Pancreas (tissue), 10 donors: ENCODE measurements around the gene CDKL5. TPM values are rescaled to one million over a fixed set of nuclear protein-coding genes. Genes with fewer than 3 reads are reported as not detected.
"Not testable (repeated sequence)": the region's sequence is repeated elsewhere in the genome, so short reads cannot be mapped to it uniquely, and the experiment has no call there.

Experiments
- ATAC-seq, 4 donors: fragments of 200-7000 bp; cut with Tn5 transposase; one replicate each; pipeline versions ENCODE4 v1.8.0 to v1.9.1; 2020; ENCODE audit warnings: mild to moderate bottlenecking in 4 of 4, moderate library complexity in 4 of 4
- DNase-seq, 6 donors: peaks; one replicate each; pipeline ENCODE4 v3.0.0-alpha.2; 2020
- FAIRE-seq: peaks from 2 replicates; lab custom pipeline; 2012; peaks lifted over from hg19 to GRCh38; lab: Jason Lieb, UNC
- H3K27ac ChIP-seq, 4 donors: fragments of 200-600 bp; sonication (generic); 1 replicate in 3 of 4; 2 replicates in 1 of 4; pipeline versions ENCODE4 v1.5.0 to v1.8.0; 2020
- H3K27me3 ChIP-seq, 4 donors: fragments of 200-600 bp; one replicate each; pipeline ENCODE4 v1.8.0; 2021
- H3K36me3 ChIP-seq, 3 donors: fragments of 200-600 bp; sonication (generic) in 1 of 3; one replicate each; pipeline versions ENCODE4 v1.5.0 to v1.8.0; 2020 to 2021
- H3K4me1 ChIP-seq, 3 donors: fragments of 200-600 bp; one replicate each; pipeline ENCODE4 v1.8.0; 2021
- H3K4me3 ChIP-seq, 4 donors: fragments of 200-600 bp; sonication (generic) in 2 of 4; one replicate each; pipeline versions ENCODE4 v1.5.0 to v1.8.0; 2020 to 2021
- H3K9me3 ChIP-seq, 4 donors: fragments of 200-600 bp; one replicate each; pipeline ENCODE4 v1.8.0; 2021
- CTCF ChIP-seq, 4 donors: fragments of 200-600 bp; sonication (generic) in 3 of 4; IDR thresholded peaks; one replicate each; pipeline versions ENCODE4 v1.5.0 to v1.8.0; 2021; ENCODE audit warnings: antibody characterized with exemption in 4 of 4
- WGBS, 2 donors: extraction: QIAGEN DNeasy Blood & Tissue Kit; methylation state at CpG; one replicate each; pipeline ENCODE4 v1.1.7; 2013; 5-methylcytosine and 5-hydroxymethylcytosine counted together
- intact Hi-C, 3 donors: fragments of 100-400 bp; cut with DNase I; formaldehyde crosslinking; loops; one replicate each; pipeline versions ENCODE4 v1.11.1 to v1.14.2; 2022
- polyA plus RNA-seq, 2 donors: library from polyadenylated mRNA; stranded (reverse); fragments of 200-250 nt; gene quantifications; one replicate each; pipeline ENCODE4 v1.2.3, GENCODE V29; 2013
- total RNA-seq, 6 donors: library from RNA; stranded (reverse); fragmentation: NEBNext Ultra II Directional in 4 of 6; extraction: Animal tissue kit (Norgen Biotek cat#: 25700) in 4 of 6; gene quantifications; one replicate each; pipeline versions ENCODE4 v1.2.1 to v1.2.4, GENCODE V29; 2021 to 2023
- donor health status: healthy with polysubstance abuse.
- donor health status: DM: no; HTN: no; CAD: no; lungs with moderate emphysema.
- donor health status: DM: no; HTN: no; CAD: no.
- donor health status: control.
- donor health status: control.
- donor health status: Bipolar disorder and iron deficiency.
- donor health status: DM: yes; HTN: yes; CAD: no.
- donor health status: DM: no; HTN: no; CAD: no.
- donor health status: DM: no; HTN: no; CAD: no.
- donor health status: DM: yes; HTN: yes; CAD: no.

CDKL5 gene
- total and polyA plus RNA-seq, 8 donors: 0.76 to 11.5 (median 4.4) TPM

GRCh38 chrX:18422325-18422724, 3.1 kb upstream of the CDKL5 start:
- H3K9me3 ChIP-seq: no peaks in the 10 kb centered on the region
- FAIRE-seq: no peak
- WGBS, 2 donors: 73 to 81% methylated on average over 5 of the region's 5 CpGs
- no peak for TF ChIP-seq CTCF (IDR thresholded peaks at IDR 0.05)
- no peaks in the 10 kb centered on the region for H3K4me1 ChIP-seq
- intact Hi-C loops: no loop called here
- no peak overlapping the region for H3K4me3 ChIP-seq
- H3K27ac ChIP-seq: no peak overlapping the region
- no peaks in the 10 kb centered on the region for H3K27me3 ChIP-seq
- no peak for ATAC-seq
- DNase-seq: no peak
- H3K36me3 ChIP-seq: no peaks in the 10 kb centered on the region

- DNase-seq: no peak
- Histone ChIP-seq H3K27me3 (no peaks in the 10 kb centered on the region), H3K4me3 (no peak overlapping the region), H3K4me1 (no peaks in the 10 kb centered on the region), H3K27ac (no peak overlapping the region), H3K9me3 (no peaks in the 10 kb centered on the region), H3K36me3 (no peaks in the 10 kb centered on the region)
- WGBS, 2 donors: 56 to 71% methylated on average over 4 of the region's 4 CpGs
- TF ChIP-seq CTCF (IDR thresholded peaks at IDR 0.05): no peak
- FAIRE-seq: no peak
- intact Hi-C loops: no loop called here
- ATAC-seq: no peak
Observed at GRCh38 chrX:18422886-18423285, 2.5 kb upstream of the CDKL5 start.

GRCh38 chrX:18424482-18425198, 768 bp upstream of the CDKL5 start:
- FAIRE-seq (no peak), ATAC-seq (peak; percentile 17 to 47 (median 26)), DNase-seq (peak; percentile 4 to 57 (median 26))
- Histone ChIP-seq H3K9me3 (no peaks in the 10 kb centered on the region), H3K27me3 (no peaks in the 10 kb centered on the region), H3K36me3 (no peaks in the 10 kb centered on the region), H3K4me1 (no peaks in the 10 kb centered on the region), H3K27ac (peak overlapping the region in 3 of 4 donors; percentile 34 to 50 (median 49)), H3K4me3 (peak overlapping the region; percentile 7 to 71 (median 42))
- WGBS, 2 donors: 0 to 14% methylated on average over 27 to 28 of the region's 28 CpGs
- TF ChIP-seq CTCF (IDR thresholded peaks at IDR 0.05): no peak
- intact Hi-C loops: no loop called here

GRCh38 chrX:18426004-18426320, 554 bp downstream of the CDKL5 start:
- Histone ChIP-seq H3K9me3 (no peaks in the 10 kb centered on the region), H3K4me1 (no peaks in the 10 kb centered on the region), H3K4me3 (peak overlapping the region; percentile 51 to 71 (median 62)), H3K27ac (peak overlapping the region; percentile 51 to 78 (median 69)), H3K27me3 (no peaks in the 10 kb centered on the region), H3K36me3 (no peaks in the 10 kb centered on the region)
- intact Hi-C loops: no loop called here
- DNase-seq (peak in 5 of 6 donors; percentile 1 to 65 (median 15)), FAIRE-seq (no peak), ATAC-seq (peak in 2 of 4 donors; percentile 1 to 2)
- 0 to 8% methylated on average over 27 to 40 of the region's 40 CpGs for WGBS, 2 donors
- TF ChIP-seq CTCF (IDR thresholded peaks at IDR 0.05): no peak

GRCh38 chrX:18428006-18428405, 2.6 kb downstream of the CDKL5 start:
- H3K27ac ChIP-seq: no peak overlapping the region
- WGBS, 2 donors: 33 to 35% methylated on average over 5 of the region's 5 CpGs
- TF ChIP-seq CTCF (IDR thresholded peaks at IDR 0.05): no peak
- H3K4me3 ChIP-seq: no peak overlapping the region
- no peaks in the 10 kb centered on the region for H3K4me1 ChIP-seq
- no peaks in the 10 kb centered on the region for H3K27me3 ChIP-seq
- FAIRE-seq (no peak), ATAC-seq (no peak), DNase-seq (no peak)
- intact Hi-C loops: no loop called here
- H3K9me3 ChIP-seq: no peaks in the 10 kb centered on the region
- H3K36me3 ChIP-seq: no peaks in the 10 kb centered on the region

GRCh38 chrX:18433288-18433687, 7.9 kb downstream of the CDKL5 start:
- H3K9me3 ChIP-seq, H3K27ac ChIP-seq, H3K27me3 ChIP-seq, H3K4me3 ChIP-seq, H3K36me3 ChIP-seq, FAIRE-seq, H3K4me1 ChIP-seq, ATAC-seq, intact Hi-C loops, DNase-seq: not testable (repeated sequence)
- WGBS, 2 donors: 92 to 96% methylated on average over 14 of the region's 14 CpGs
